ENCODE results near the gene PTGES3L. TPM values are rescaled to one million over a fixed set of nuclear protein-coding genes. Genes with fewer than 3 reads are reported as not detected.

Gene PTGES3L
- total RNA-seq, 1 experiment from 2014 or later, result 1.7 TPM

DNA sequence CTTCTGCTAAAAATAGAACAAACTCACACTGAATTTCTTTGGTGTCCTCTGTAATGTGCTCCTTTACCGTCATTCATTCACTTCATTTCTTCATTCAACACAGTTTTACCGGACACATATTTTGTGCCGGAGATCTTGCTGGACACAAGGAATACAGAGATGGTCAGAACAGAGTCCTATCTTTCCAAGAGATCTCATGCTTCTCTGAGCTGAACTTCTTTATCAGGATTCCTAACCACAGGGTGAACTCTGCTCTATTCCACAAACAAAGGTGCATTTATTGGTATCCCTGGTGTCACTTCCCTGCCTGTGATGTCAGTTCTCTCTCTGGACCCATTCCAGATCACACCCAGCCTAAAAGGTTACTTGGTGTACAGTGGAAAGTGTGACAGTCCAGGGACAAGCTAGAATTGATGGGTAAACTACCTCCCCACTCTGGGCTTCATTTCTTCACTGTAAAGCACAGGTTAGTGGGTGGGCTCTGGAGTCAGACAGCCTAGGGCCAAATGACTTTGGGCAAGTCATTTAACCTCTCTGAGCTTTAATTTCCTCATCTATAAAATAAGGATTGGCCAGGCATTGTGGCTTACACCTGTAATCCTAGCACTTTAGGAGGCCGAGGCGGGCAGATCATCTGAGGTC, 30.9 kb upstream of the PTGES3L start:
- peak; percentile 71 for DNase-seq (ENCODE audit: low read depth, low spot score)

GRCh38 chr17:43006639-43007551, 27.0 kb upstream of the PTGES3L start, which contains the start of gene IFI35:
Gene IFI35, plus strand, starts transcription at chr17:43006784. Its CDS starts 164 bp downstream, at chr17:43006948.
- intact Hi-C loops (cut with micrococcal nuclease), result no loop called here
- Histone ChIP-seq H3K9me2 (ENCODE audit: insufficient read depth) (no peaks in the 10 kb centered on the region), H3K4me2 (ENCODE audit: low read length) (peak within 1 kb of the TSS; percentile 77), H3K79me2 (ENCODE audit: insufficient read depth, low read length) (peaks cover 5% of the 10 kb centered on the region), H3K27me3 (ENCODE audit: insufficient read depth, low read length) (no peaks in the 10 kb centered on the region), H3K9me3 (ENCODE audit: control insufficient read depth in 1 of 2, insufficient read depth in 1 of 2, low read depth in 1 of 2, low read length in 2 of 2) (no peaks in the 10 kb centered on the region), H3K4me1 (ENCODE audit: control insufficient read depth in 1 of 2, insufficient read depth in 2 of 2, low read length in 2 of 2) (peaks cover 13 to 75% of the 10 kb centered on the region in 2 experiments; a peak in 3 of 4 replicates), H3K27ac (ENCODE audit: low read depth, low read length) (peak within 1 kb of the TSS; percentile 84), H3K9ac (ENCODE audit: low read length) (peak within 1 kb of the TSS; percentile 70), H2AFZ (ENCODE audit: low read depth, low read length, poor library complexity, severe bottlenecking) (no peak within 1 kb of the TSS), H4K20me1 (ENCODE audit: insufficient read depth) (no peaks in the 10 kb centered on the region), H3K4me3 (replicated peaks in 1 of 2; ENCODE audit: low read depth in 1 of 2, low read length in 2 of 2) (peak within 1 kb of the TSS; percentile 48 to 57), H3K36me3 (ENCODE audit: control insufficient read depth in 1 of 2, insufficient read depth in 2 of 2, low read length in 2 of 2) (peaks cover 3 to 7% of the 10 kb centered on the region in 2 experiments; a peak in 1 of 4 replicates)
- DNase-seq (ENCODE audit: low read depth, low spot score) (peak; percentile 42), ATAC-seq (peak; percentile 69)
- TF ChIP-seq MAX (IDR thresholded peaks at IDR 0.05) (peak; percentile 69), RAD21 (IDR thresholded peaks at IDR 0.05; ENCODE audit: low read depth) (peak; percentile 71), CTCF (IDR thresholded peaks at IDR 0.05 in 2 of 3, conservative IDR thresholded peaks at IDR 0.05 in 1 of 3; ENCODE audit: borderline replicate concordance in 1 of 3, insufficient read depth in 1 of 3, low read depth in 2 of 3, low read length in 2 of 3) (peak in 2 of 3 experiments; percentile 3 to 28; a peak in 2 of 6 replicates), ZBTB33 (IDR thresholded peaks at IDR 0.05; ENCODE audit: extremely low read depth, insufficient replicate concordance, low read length) (peak; percentile 17), POLR2AphosphoS5 (IDR thresholded peaks at IDR 0.05; ENCODE audit: low read depth, low read length) (peak; percentile 86), CBX3 (IDR thresholded peaks at IDR 0.05; ENCODE audit: low read depth) (no peak)
- TF ChIP-seq, protein P1, sequence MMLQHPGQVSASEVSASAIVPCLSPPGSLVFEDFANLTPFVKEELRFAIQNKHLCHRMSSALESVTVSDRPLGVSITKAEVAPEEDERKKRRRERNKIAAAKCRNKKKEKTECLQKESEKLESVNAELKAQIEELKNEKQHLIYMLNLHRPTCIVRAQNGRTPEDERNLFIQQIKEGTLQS (IDR thresholded peaks at IDR 0.05), result no peak
- BruUV-seq (replicated peaks), result TSS peak; percentile 33
- CTCF ChIA-PET, result interaction anchor here (0.8 to 1.0 kb wide), 2 partner anchors 9 to 477 kb away, joined by 3 to 4 read pairs; partner anchors contain the start of genes DHX8 and RPL27
- POLR2A ChIA-PET, result interaction anchor here (0.7 to 4.0 kb wide), 7 partner anchors 9 to 309 kb away, joined by 3 to 38 read pairs (median 3); partner anchors contain the start of genes BECN1, NBR1, RPL27 and VAT1
- RAD21 ChIA-PET (ENCODE audit: low non-redundant PET in 1 of 2, low total read pairs in 2 of 2, uncharacterized antibody in 2 of 2, unreplicated experiment in 2 of 2), result no interaction called here

More for the DNA sequence above, 30.9 kb upstream of the PTGES3L start:
- H2AFZ ChIP-seq (ENCODE audit: low read depth, low read length, poor library complexity, severe bottlenecking), result no peak overlapping the region
- no peaks in the 10 kb centered on the region for H3K9me2 ChIP-seq (ENCODE audit: insufficient read depth)
- ChIA-PET POLR2A (interaction anchor here (0.7 to 1.4 kb wide), 3 partner anchors 9 to 305 kb away, joined by 3 to 4 read pairs (median 4); partner anchors contain the start of gene RPL27), RAD21 (ENCODE audit: low non-redundant PET in 1 of 2, low total read pairs in 2 of 2, uncharacterized antibody in 2 of 2, unreplicated experiment in 2 of 2) (no interaction called here), CTCF (interaction anchor here (1.2 kb wide), 1 partner anchor 14 kb away, joined by 3 read pairs; the partner anchor contains the start of gene RND2)
- TF ChIP-seq SP1 (IDR thresholded peaks at IDR 0.05; ENCODE audit: low read depth) (peak; percentile 45; the same call in 1 of the 2 replicates), POLR2A (IDR thresholded peaks at IDR 0.05; ENCODE audit: borderline replicate concordance, extremely low read depth, insufficient read depth, insufficient read length) (no peak), SIN3A (IDR thresholded peaks at IDR 0.05; ENCODE audit: low read depth) (0 out of 2 replicates have a peak, but pooled peaks have one; percentile 26), JUND (IDR thresholded peaks at IDR 0.05) (peak; percentile 42; the same call in 1 of the 2 replicates), FOSL1 (IDR thresholded peaks at IDR 0.05; ENCODE audit: low read depth) (peak; percentile 23; the same call in 1 of the 2 replicates), ELF1 (IDR thresholded peaks at IDR 0.05; ENCODE audit: borderline replicate concordance, low read depth) (no peak)
- no peaks in the 10 kb centered on the region for H3K36me3 ChIP-seq (ENCODE audit: control insufficient read depth in 1 of 2, insufficient read depth in 2 of 2, low read length in 2 of 2)
- H3K9ac ChIP-seq (ENCODE audit: low read length), result peak overlapping the region; percentile 18
- no peak overlapping the region for H3K27ac ChIP-seq (ENCODE audit: low read depth, low read length)
- H4K20me1 ChIP-seq (ENCODE audit: insufficient read depth), result no peaks in the 10 kb centered on the region
- H3K4me1 ChIP-seq (ENCODE audit: control insufficient read depth in 1 of 2, insufficient read depth in 2 of 2, low read length in 2 of 2), result peaks cover 13 to 40% of the 10 kb centered on the region in 2 experiments; a peak in 3 of 4 replicates
- BruUV-seq (replicated peaks), result no TSS peak
- H3K9me3 ChIP-seq (ENCODE audit: control insufficient read depth in 1 of 2, insufficient read depth in 1 of 2, low read depth in 1 of 2, low read length in 2 of 2), result no peaks in the 10 kb centered on the region
- no peak overlapping the region for H3K4me3 ChIP-seq (replicated peaks in 1 of 2; ENCODE audit: low read depth in 1 of 2, low read length in 2 of 2)
- H3K27me3 ChIP-seq (ENCODE audit: insufficient read depth, low read length), result no peaks in the 10 kb centered on the region
- peak overlapping the region; percentile 56 for H3K4me2 ChIP-seq (ENCODE audit: low read length)
- peak; percentile 41 for ATAC-seq
- intact Hi-C loops (cut with micrococcal nuclease), result no loop called here
- H3K79me2 ChIP-seq (ENCODE audit: insufficient read depth, low read length), result no peaks in the 10 kb centered on the region

Data from HCT116 (cell line).